K562 (cell line): Measurements from ENCODE around the gene APOM. TPM values are rescaled to one million over a fixed set of nuclear protein-coding genes. Genes with fewer than 3 reads are reported as not detected.
A peak's percentile ranks its signal among the peaks of the same experiment; 100 is the strongest.

Experiments used
- ATAC-seq: fragments of 200-7000 bp; cut with Tn5 transposase; 3 replicates; pipeline ENCODE4 v1.9.1; 2020; ENCODE audit warnings: moderate library complexity
- BruUV-seq: library from RNA; stranded (reverse); fragments of 400-500 nt; replicated peaks from 2 replicates; lab custom pipeline; 2021; lab: Mats Ljungman, UMichigan
- CTCF ChIA-PET: fragments of 300-600 bp; formaldehyde crosslinking; extraction: SDS; loops from one replicate; lab custom pipeline; 2021; ENCODE audit warnings: low intra/inter-chr PET ratio; lab: Yijun Ruan, JAX
- POLR2A ChIA-PET: fragments of 300-600, 350-650 bp; sonication (Branson Sonifier 250); formaldehyde crosslinking; extraction: SDS; loops from one replicate; lab custom pipeline; 2021; ENCODE audit warnings: antibody characterized with exemption, inconsistent platforms; lab: Yijun Ruan, JAX
- DNase-seq, 4 experiments: peaks; one replicate each; pipeline versions ENCODE4 v3.0.0 to v3.0.0-alpha.2; 2011 to 2018; ENCODE audit warnings: low spot score in 3 of 4, mixed read lengths in 3 of 4; ENCODE audit errors: extremely low read depth in 1 of 4
- FAIRE-seq: peaks from 2 replicates; lab custom pipeline; 2011; peaks lifted over from hg19 to GRCh38; lab: Jason Lieb, UNC
- H2AFZ ChIP-seq: 2 replicates; pipeline ENCODE4 v1.6.0; 2011; ENCODE audit warnings: low read depth, low read length, control low read depth, inconsistent platforms
- H3K27ac ChIP-seq: fragments of 200-600 bp; 3 replicates; pipeline ENCODE4 v1.8.0; 2011; ENCODE audit warnings: low read depth, mild to moderate bottlenecking, control low read depth, inconsistent platforms, low read length, moderate library complexity, mixed read lengths; ENCODE audit errors: extremely low read depth
- H3K27me3 ChIP-seq, 2 experiments: fragments of 300-600 bp in 1 of 2; 2 replicates in 1 of 2; 3 replicates in 1 of 2; pipeline versions ENCODE4 v1.6.0 to v1.8.0; 2011; ENCODE audit warnings: inconsistent platforms in 2 of 2, low read length in 2 of 2, mild to moderate bottlenecking in 1 of 2, mixed read lengths in 1 of 2, moderate library complexity in 1 of 2; ENCODE audit not compliant: control insufficient read depth in 2 of 2, insufficient read depth in 2 of 2
- H3K36me3 ChIP-seq: fragments of 300-600 bp; 3 replicates; pipeline ENCODE4 v1.8.0; 2011; ENCODE audit warnings: mild to moderate bottlenecking, low read length, inconsistent platforms; ENCODE audit not compliant: control insufficient read depth, insufficient read depth
- H3K4me1 ChIP-seq, 2 experiments: fragments of 200-600 bp in 1 of 2; replicated peaks in 1 of 2; 2 replicates in 1 of 2; 3 replicates in 1 of 2; pipeline versions ENCODE4 v1.5.1 to v1.8.0; 2011; ENCODE audit warnings: inconsistent platforms in 2 of 2, low read length in 2 of 2, mild to moderate bottlenecking in 1 of 2, mixed read lengths in 1 of 2, moderate library complexity in 1 of 2; ENCODE audit not compliant: control insufficient read depth in 2 of 2, insufficient read depth in 2 of 2
- H3K4me2 ChIP-seq: 2 replicates; pipeline ENCODE4 v1.6.1; 2011; ENCODE audit warnings: low read length, control low read depth, inconsistent platforms, mixed read lengths; ENCODE audit not compliant: insufficient read depth
- H3K4me3 ChIP-seq: fragments of 200-600 bp; sonication (generic), shearing (Covaris generic); 2 replicates; pipeline ENCODE4 v1.5.1; 2016; ENCODE audit warnings: control low read depth, inconsistent platforms
- H3K79me2 ChIP-seq: fragments of 200-600 bp; 3 replicates; pipeline ENCODE4 v1.8.0; 2011; ENCODE audit warnings: low read length, inconsistent platforms; ENCODE audit not compliant: control insufficient read depth, insufficient read depth
- H3K9ac ChIP-seq, 2 experiments: 2 replicates each; pipeline versions ENCODE4 v1.6.0 to v1.6.1; 2011; ENCODE audit warnings: low read depth in 2 of 2, low read length in 2 of 2, control low read depth in 1 of 2, inconsistent platforms in 1 of 2, mild to moderate bottlenecking in 1 of 2, mixed read lengths in 1 of 2; ENCODE audit not compliant: insufficient read depth in 1 of 2
- H3K9me1 ChIP-seq: one replicate; pipeline ENCODE4 v1.6.0; 2011; ENCODE audit warnings: inconsistent platforms, mild to moderate bottlenecking, low read length, moderate library complexity; ENCODE audit not compliant: control insufficient read depth, insufficient read depth
- H3K9me3 ChIP-seq: replicated peaks from 2 replicates; pipeline ENCODE4 v1.5.1; 2011; ENCODE audit warnings: low read depth, low read length, inconsistent platforms; ENCODE audit not compliant: control insufficient read depth, insufficient read depth
- H4K20me1 ChIP-seq: replicated peaks from 2 replicates; pipeline ENCODE4 v1.6.1; 2011; ENCODE audit warnings: low read length, inconsistent platforms, mixed read lengths; ENCODE audit not compliant: control insufficient read depth, insufficient read depth
- POLR2G ChIP-seq: fragments of 200-400 bp; formaldehyde crosslinking; IDR thresholded peaks from 2 replicates; pipeline ENCODE4 v1.6.1; 2017; ENCODE audit warnings: low read depth, mild to moderate bottlenecking, antibody characterized with exemption, low read length, moderate library complexity
- RBFOX2 ChIP-seq: fragments of 200-400 bp; formaldehyde crosslinking; IDR thresholded peaks from 2 replicates; pipeline ENCODE4 v1.6.1; 2017; ENCODE audit warnings: low read depth, mild to moderate bottlenecking, low read length, moderate library complexity
- TEAD2 ChIP-seq: fragments of 450-650 bp; IDR thresholded peaks from 2 replicates; pipeline ENCODE4 v1.6.1; 2016; ENCODE audit warnings: missing genetic modification characterization, control low read depth, missing compliant biosample characterization
- USF2 ChIP-seq: sonication (generic); formaldehyde crosslinking; IDR thresholded peaks from 2 replicates; pipeline ENCODE4 v1.5.0; 2020; ENCODE audit warnings: missing genetic modification reagents
- WGBS: fragments of 100-300 bp; shearing (Covaris generic); methylation state at CpG from one replicate; pipeline ENCODE4 v1.1.6; 2016; ENCODE audit warnings: low coverage, mixed read lengths; ENCODE audit not compliant: insufficient coverage; ENCODE audit errors: missing lambda C conversion rate; 5-methylcytosine and 5-hydroxymethylcytosine counted together
- in situ Hi-C: fragments of 300-500 bp; cut with MboI; formaldehyde crosslinking; loops from 4 replicates; pipeline ENCODE4 v1.15.0; 2018; ENCODE audit warnings: inconsistent platforms, mixed read lengths
- intact Hi-C: fragments of 100-400 bp; cut with micrococcal nuclease; formaldehyde crosslinking; loops from 2 replicates; pipeline ENCODE4 v1.14.2; 2022
- polyA plus RNA-seq, 8 experiments: library from polyadenylated mRNA; depleted of rRNA in 4 of 8; stranded (reverse) in 5 of 8; unstranded in 3 of 8; fragments of >200 nt; fragmentation: Nextera tagmentation in 2 of 8; fragmentation: Illumina TruSeq in 1 of 8; extraction: Ambion mirVana in 2 of 8; extraction: Trizol in 1 of 8; gene quantifications; 2 replicates each; pipeline versions ENCODE4 v1.2.1 to v1.2.3, GENCODE V29; 2011 to 2014; ENCODE audit warnings: inconsistent platforms in 1 of 8, missing spikeins in 1 of 8
- total RNA-seq, 7 experiments: library from RNA; depleted of rRNA in 6 of 7; stranded (reverse); fragments of >200 nt in 6 of 7; fragmentation: Illumina TruSeq in 2 of 7; extraction: Trizol in 2 of 7; gene quantifications; 2 replicates each; pipeline versions ENCODE4 v1.2.1 to v1.2.3, GENCODE V29; 2011 to 2021; ENCODE audit warnings: low replicate concordance in 1 of 7

Gene APOM
- total and polyA plus RNA-seq, 9 of the 15 experiments (the other 6 are each of a cell fraction or from before 2014, with no cell fraction given), result 5.7 to 24.3 (median 10.4) TPM

- H3K36me3 ChIP-seq, result peaks cover 95% of the 10 kb centered on the region
- H3K79me2 ChIP-seq, result no peaks in the 10 kb centered on the region
- FAIRE-seq (no peak), ATAC-seq (no peak), DNase-seq (no peak)
- no peaks in the 10 kb centered on the region for H3K9me1 ChIP-seq
- POLR2A ChIA-PET, result interaction anchor here (0.9 to 14.8 kb wide), 4 partner anchors 7 to 17 kb away, joined by 3 to 274 read pairs (median 132); partner anchors contain the start of genes APOM, BAG6 and PRRC2A
- 92% methylated on average over 6 of the region's 6 CpGs for WGBS
- no peak overlapping the region for H3K27ac ChIP-seq
- H4K20me1 ChIP-seq, result peaks cover 3% of the 10 kb centered on the region
- intact Hi-C loops (no loop called here), in situ Hi-C loops (no loop called here)
- CTCF ChIA-PET, result no interaction called here
- BruUV-seq, result no TSS peak
- no peak overlapping the region for H3K4me2 ChIP-seq
- no peak overlapping the region for H2AFZ ChIP-seq
- no peak overlapping the region for H3K4me3 ChIP-seq
- no peaks in the 10 kb centered on the region for H3K9me3 ChIP-seq
- TF ChIP-seq RBFOX2, result peak; percentile 34; the same call in 1 of the 2 replicates
- TF ChIP-seq POLR2G, result 0 out of 2 replicates have a peak, but pooled peaks have one; percentile 32
- no peak for TF ChIP-seq TEAD2 (tag)
- no peak for TF ChIP-seq USF2 (CRISPR knock-in tag)
- TF ChIP-seq, all 486 proteins: peak for 2
- Histone ChIP-seq H3K27me3 (no peaks in the 10 kb centered on the region), H3K4me1 (peaks cover 2 to 5% of the 10 kb centered on the region in 2 experiments; a peak in 2 of 5 replicates), H3K9ac (peak overlapping the region in 1 of 2 experiments; percentile 38; a peak in 2 of 4 replicates)
Observed at GRCh38 chr6:31642798-31643570, 12.7 kb upstream of the APOM start.
